ENCODE results near the gene CCDC102A. TPM values are rescaled to one million over a fixed set of nuclear protein-coding genes. Genes with fewer than 3 reads are reported as not detected.

Gene CCDC102A
- total and polyA plus RNA-seq, 2 of the 13 experiments (the other 11 are each of a cell fraction or from before 2014, with no cell fraction given): 2.1 to 2.8 TPM

DNA sequence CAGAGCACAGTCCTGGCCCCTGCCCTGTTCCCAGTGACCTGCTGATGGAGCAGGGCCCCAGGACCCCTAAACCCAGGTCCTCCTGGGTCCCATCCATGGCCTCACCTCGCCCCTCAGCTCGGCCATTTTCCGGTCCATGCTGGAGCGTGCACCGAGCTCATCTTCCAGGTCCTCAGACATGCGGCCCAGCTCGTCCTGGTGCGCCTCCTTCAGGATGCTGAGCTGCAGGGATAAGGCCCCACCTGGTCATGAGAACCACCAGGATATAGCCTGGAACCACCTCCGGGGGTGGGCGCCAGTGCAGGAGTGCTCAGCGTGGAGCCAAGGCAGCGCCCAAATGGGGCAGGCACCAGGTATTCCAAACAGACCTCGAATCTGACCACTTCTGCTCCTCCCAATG is 17.9 kb downstream of the CCDC102A start:
- Histone ChIP-seq H3K9me3 (ENCODE audit: low read length) (no peaks in the 10 kb centered on the region), H2AFZ (ENCODE audit: low read length) (no peak overlapping the region), H3K9ac (ENCODE audit: insufficient read depth, low read depth, low read length) (no peak overlapping the region), H3K27me3 (ENCODE audit: control insufficient read depth in 1 of 2, insufficient read depth in 2 of 2, low read length in 2 of 2) (no peaks in the 10 kb centered on the region), H3K36me3 (replicated peaks in 1 of 2; ENCODE audit: control insufficient read depth in 1 of 2, insufficient read depth in 2 of 2, low read length in 2 of 2) (no peaks in the 10 kb centered on the region), H3K4me1 (ENCODE audit: insufficient read depth, low read length) (peaks cover 18% of the 10 kb centered on the region), H3K79me2 (ENCODE audit: insufficient read depth, low read length) (no peaks in the 10 kb centered on the region), H3K4me3 (replicated peaks in 1 of 3; ENCODE audit: insufficient read depth in 1 of 3, low read depth in 2 of 3, low read length in 3 of 3) (no peak overlapping the region), H4K20me1 (ENCODE audit: insufficient read depth, low read length) (no peaks in the 10 kb centered on the region), H3K27ac (ENCODE audit: extremely low read length, insufficient read depth, low read length) (no peak overlapping the region), H3K4me2 (ENCODE audit: low read depth, low read length) (peak overlapping the region; percentile 4; the same call in 1 of the 2 replicates)
- FAIRE-seq (no peak), ATAC-seq (peak; percentile 55), DNase-seq (ENCODE audit: low spot score) (no peak)
- intact Hi-C loops (cut with micrococcal nuclease; ENCODE audit: unreplicated experiment): no loop called here
- 65% methylated on average over 4 of the region's 13 CpGs for WGBS (ENCODE audit: low lambda C conversion rate)
- in situ Hi-C loops (cut with HindIII; ENCODE audit: extremely low pct_ligation_motif_present, low pct_unique_long_range_greater_than_20kb): loop anchor here (5.0 kb wide), 3 partner anchors 41 to 216 kb away; no protein-coding TSS in a partner anchor
- no TSS peak for BruUV-seq (replicated peaks)
- POLR2A ChIA-PET: interaction anchor here (0.6 to 3.0 kb wide), 6 partner anchors 35 to 218 kb away, joined by 3 to 16 read pairs (median 8); partner anchors contain the start of genes CIAPIN1, COQ9 and POLR2C
- CTCF ChIA-PET (ENCODE audit: low intra/inter-chr PET ratio, low total read pairs): interaction anchor here (2.2 to 4.3 kb wide), 3 partner anchors 43 to 100 kb away, joined by 16 to 78 read pairs (median 37); partner anchors contain the start of gene POLR2C
- TF ChIP-seq YY1 (IDR thresholded peaks at IDR 0.05; ENCODE audit: insufficient read depth, insufficient replicate concordance, low read depth, low read length) (peak; percentile 32), CCAR2 (optimal IDR thresholded peaks at IDR 0.05; ENCODE audit: low read depth, low read length) (no peak), ZSCAN9 (CRISPR knock-in tag; IDR thresholded peaks at IDR 0.05; ENCODE audit: borderline replicate concordance) (no peak), TBX3 (IDR thresholded peaks at IDR 0.05; ENCODE audit: borderline replicate concordance) (no peak), ZNF713 (CRISPR knock-in tag; IDR thresholded peaks at IDR 0.05) (no peak), ZFP91 (CRISPR knock-in tag; IDR thresholded peaks at IDR 0.05; ENCODE audit: borderline replicate concordance) (0 out of 2 replicates have a peak, but pooled peaks have one; percentile 6), ZFX (CRISPR knock-in tag; IDR thresholded peaks at IDR 0.05; ENCODE audit: low read depth) (peak; percentile 46), ZNF776 (CRISPR knock-in tag; IDR thresholded peaks at IDR 0.05) (no peak), RAD21 (CRISPR knock-in tag; IDR thresholded peaks at IDR 0.05) (peak; percentile 43; the same call in 1 of the 2 replicates), PHF21A (CRISPR knock-in tag; IDR thresholded peaks at IDR 0.05) (no peak), CERS6 (CRISPR knock-in tag; IDR thresholded peaks at IDR 0.05) (no peak), HNRNPK (IDR thresholded peaks at IDR 0.05; ENCODE audit: low read depth, low read length, poor library complexity, severe bottlenecking) (no peak)
- TF ChIP-seq, protein P1, sequence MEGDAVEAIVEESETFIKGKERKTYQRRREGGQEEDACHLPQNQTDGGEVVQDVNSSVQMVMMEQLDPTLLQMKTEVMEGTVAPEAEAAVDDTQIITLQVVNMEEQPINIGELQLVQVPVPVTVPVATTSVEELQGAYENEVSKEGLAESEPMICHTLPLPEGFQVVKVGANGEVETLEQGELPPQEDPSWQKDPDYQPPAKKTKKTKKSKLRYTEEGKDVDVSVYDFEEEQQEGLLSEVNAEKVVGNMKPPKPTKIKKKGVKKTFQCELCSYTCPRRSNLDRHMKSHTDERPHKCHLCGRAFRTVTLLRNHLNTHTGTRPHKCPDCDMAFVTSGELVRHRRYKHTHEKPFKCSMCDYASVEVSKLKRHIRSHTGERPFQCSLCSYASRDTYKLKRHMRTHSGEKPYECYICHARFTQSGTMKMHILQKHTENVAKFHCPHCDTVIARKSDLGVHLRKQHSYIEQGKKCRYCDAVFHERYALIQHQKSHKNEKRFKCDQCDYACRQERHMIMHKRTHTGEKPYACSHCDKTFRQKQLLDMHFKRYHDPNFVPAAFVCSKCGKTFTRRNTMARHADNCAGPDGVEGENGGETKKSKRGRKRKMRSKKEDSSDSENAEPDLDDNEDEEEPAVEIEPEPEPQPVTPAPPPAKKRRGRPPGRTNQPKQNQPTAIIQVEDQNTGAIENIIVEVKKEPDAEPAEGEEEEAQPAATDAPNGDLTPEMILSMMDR (CRISPR knock-in tag; IDR thresholded peaks at IDR 0.05): peak; percentile 62
- TF ChIP-seq, protein P2, sequence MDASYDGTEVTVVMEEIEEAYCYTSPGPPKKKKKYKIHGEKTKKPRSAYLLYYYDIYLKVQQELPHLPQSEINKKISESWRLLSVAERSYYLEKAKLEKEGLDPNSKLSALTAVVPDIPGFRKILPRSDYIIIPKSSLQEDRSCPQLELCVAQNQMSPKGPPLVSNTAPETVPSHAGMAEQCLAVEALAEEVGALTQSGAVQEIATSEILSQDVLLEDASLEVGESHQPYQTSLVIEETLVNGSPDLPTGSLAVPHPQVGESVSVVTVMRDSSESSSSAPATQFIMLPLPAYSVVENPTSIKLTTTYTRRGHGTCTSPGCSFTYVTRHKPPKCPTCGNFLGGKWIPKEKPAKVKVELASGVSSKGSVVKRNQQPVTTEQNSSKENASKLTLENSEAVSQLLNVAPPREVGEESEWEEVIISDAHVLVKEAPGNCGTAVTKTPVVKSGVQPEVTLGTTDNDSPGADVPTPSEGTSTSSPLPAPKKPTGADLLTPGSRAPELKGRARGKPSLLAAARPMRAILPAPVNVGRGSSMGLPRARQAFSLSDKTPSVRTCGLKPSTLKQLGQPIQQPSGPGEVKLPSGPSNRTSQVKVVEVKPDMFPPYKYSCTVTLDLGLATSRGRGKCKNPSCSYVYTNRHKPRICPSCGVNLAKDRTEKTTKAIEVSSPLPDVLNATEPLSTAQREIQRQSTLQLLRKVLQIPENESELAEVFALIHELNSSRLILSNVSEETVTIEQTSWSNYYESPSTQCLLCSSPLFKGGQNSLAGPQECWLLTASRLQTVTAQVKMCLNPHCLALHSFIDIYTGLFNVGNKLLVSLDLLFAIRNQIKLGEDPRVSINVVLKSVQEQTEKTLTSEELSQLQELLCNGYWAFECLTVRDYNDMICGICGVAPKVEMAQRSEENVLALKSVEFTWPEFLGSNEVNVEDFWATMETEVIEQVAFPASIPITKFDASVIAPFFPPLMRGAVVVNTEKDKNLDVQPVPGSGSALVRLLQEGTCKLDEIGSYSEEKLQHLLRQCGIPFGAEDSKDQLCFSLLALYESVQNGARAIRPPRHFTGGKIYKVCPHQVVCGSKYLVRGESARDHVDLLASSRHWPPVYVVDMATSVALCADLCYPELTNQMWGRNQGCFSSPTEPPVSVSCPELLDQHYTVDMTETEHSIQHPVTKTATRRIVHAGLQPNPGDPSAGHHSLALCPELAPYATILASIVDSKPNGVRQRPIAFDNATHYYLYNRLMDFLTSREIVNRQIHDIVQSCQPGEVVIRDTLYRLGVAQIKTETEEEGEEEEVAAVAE (CRISPR knock-in tag; IDR thresholded peaks at IDR 0.05; ENCODE audit: borderline replicate concordance): no peak

All from HepG2 (cell line).